H9 (cell line): ENCODE results near the gene MYCBPAP. TPM values are rescaled to one million over a fixed set of nuclear protein-coding genes. Genes with fewer than 3 reads are reported as not detected.

ENCODE experiments used
- DNase-seq: peaks from one replicate; pipeline ENCODE4 v3.0.0-alpha.2; 2017
- H2AFZ ChIP-seq: one replicate; pipeline ENCODE4 v1.6.1; 2013; ENCODE audit warnings: mild to moderate bottlenecking, low read length, control low read depth, moderate library complexity
- H2AK5ac ChIP-seq: 2 replicates; pipeline ENCODE4 v1.6.1; 2013; ENCODE audit warnings: low read length, control low read depth, mixed read lengths; ENCODE audit not compliant: insufficient read length
- H2BK120ac ChIP-seq: one replicate; pipeline ENCODE4 v1.6.1; 2013; ENCODE audit warnings: low read depth, mild to moderate bottlenecking, low read length, control low read depth, inconsistent platforms; ENCODE audit not compliant: poor library complexity, severe bottlenecking
- H2BK12ac ChIP-seq: 2 replicates; pipeline ENCODE4 v1.6.1; 2013; ENCODE audit warnings: low read length, control low read depth, mixed read lengths, low read depth; ENCODE audit not compliant: insufficient read length
- H2BK15ac ChIP-seq: 2 replicates; pipeline ENCODE4 v1.6.1; 2013; ENCODE audit warnings: low read depth, low read length, control low read depth
- H2BK20ac ChIP-seq: one replicate; pipeline ENCODE4 v1.6.1; 2013; ENCODE audit warnings: low read depth, mild to moderate bottlenecking, low read length, control low read depth, inconsistent platforms; ENCODE audit not compliant: poor library complexity, severe bottlenecking
- H2BK5ac ChIP-seq: 2 replicates; pipeline ENCODE4 v1.6.1; 2013; ENCODE audit warnings: low read length, control low read depth, mixed read lengths; ENCODE audit not compliant: insufficient read length
- H3K14ac ChIP-seq: 2 replicates; pipeline ENCODE4 v1.6.1; 2013; ENCODE audit warnings: low read length, control low read depth; ENCODE audit not compliant: insufficient read depth
- H3K18ac ChIP-seq: 2 replicates; pipeline ENCODE4 v1.6.1; 2013; ENCODE audit warnings: low read depth, mild to moderate bottlenecking, mixed read lengths, low read length, control low read depth; ENCODE audit not compliant: insufficient read length
- H3K23ac ChIP-seq: 2 replicates; pipeline ENCODE4 v1.6.1; 2013; ENCODE audit warnings: low read length, control low read depth, mixed read lengths, low read depth; ENCODE audit not compliant: insufficient read length
- H3K23me2 ChIP-seq: 2 replicates; pipeline ENCODE4 v1.6.1; 2013; ENCODE audit warnings: low read depth, mild to moderate bottlenecking, mixed read lengths, low read length, control low read depth; ENCODE audit not compliant: insufficient read length, poor library complexity, severe bottlenecking
- H3K27ac ChIP-seq: 2 replicates; pipeline ENCODE4 v1.5.1; 2013; ENCODE audit warnings: low read length, control low read depth, mixed read lengths, low read depth; ENCODE audit not compliant: insufficient read length
- H3K27me3 ChIP-seq: 2 replicates; pipeline ENCODE4 v1.6.1; 2013; ENCODE audit warnings: low read length, control low read depth, inconsistent platforms; ENCODE audit not compliant: insufficient read depth
- H3K4ac ChIP-seq: 2 replicates; pipeline ENCODE4 v1.6.1; 2013; ENCODE audit warnings: low read depth, mild to moderate bottlenecking, control low read depth, inconsistent platforms, low read length, moderate library complexity
- H3K4me1 ChIP-seq: 2 replicates; pipeline ENCODE4 v1.6.1; 2013; ENCODE audit warnings: low read length, control low read depth, inconsistent platforms; ENCODE audit not compliant: insufficient read depth
- H3K4me2 ChIP-seq: 2 replicates; pipeline ENCODE4 v1.6.1; 2013; ENCODE audit warnings: low read length, control low read depth, mixed read lengths; ENCODE audit not compliant: insufficient read length, insufficient read depth
- H3K56ac ChIP-seq: 2 replicates; pipeline ENCODE4 v1.6.1; 2013; ENCODE audit warnings: low read depth, mild to moderate bottlenecking, mixed read lengths, low read length, control low read depth; ENCODE audit not compliant: insufficient read length
- H3K79me1 ChIP-seq: 2 replicates; pipeline ENCODE4 v1.6.1; 2013; ENCODE audit warnings: low read depth, mild to moderate bottlenecking, moderate library complexity, low read length, control low read depth, inconsistent platforms; ENCODE audit not compliant: insufficient read depth, poor library complexity, severe bottlenecking
- H3K79me2 ChIP-seq: 2 replicates; pipeline ENCODE4 v1.6.1; 2013; ENCODE audit warnings: low read length, control low read depth, inconsistent platforms; ENCODE audit not compliant: insufficient read depth
- H3K9ac ChIP-seq: 2 replicates; pipeline ENCODE4 v1.6.1; 2013; ENCODE audit warnings: low read length, control low read depth, mixed read lengths; ENCODE audit not compliant: insufficient read length; ENCODE audit errors: extremely low read depth
- H3K9me3 ChIP-seq: one replicate; pipeline ENCODE4 v1.6.1; 2013; ENCODE audit warnings: low read depth, low read length, inconsistent platforms; ENCODE audit not compliant: control insufficient read depth
- H3T11ph ChIP-seq: one replicate; pipeline ENCODE4 v1.6.1; 2013; ENCODE audit warnings: mild to moderate bottlenecking, low read length, control low read depth, inconsistent platforms
- H4K20me1 ChIP-seq: one replicate; pipeline ENCODE4 v1.6.1; 2013; ENCODE audit not compliant: control insufficient read depth, insufficient read length, insufficient read depth
- H4K5ac ChIP-seq: 2 replicates; pipeline ENCODE4 v1.6.1; 2013; ENCODE audit warnings: low read depth, mild to moderate bottlenecking, mixed read lengths, low read length, control low read depth; ENCODE audit not compliant: insufficient read length
- H4K8ac ChIP-seq: replicated peaks from 2 replicates; pipeline ENCODE4 v1.6.1; 2013; ENCODE audit warnings: low read length, control low read depth, mixed read lengths, low read depth; ENCODE audit not compliant: insufficient read length
- H4K91ac ChIP-seq: 2 replicates; pipeline ENCODE4 v1.6.1; 2013; ENCODE audit warnings: low read depth, mild to moderate bottlenecking, moderate library complexity, mixed read lengths, low read length, control low read depth; ENCODE audit not compliant: insufficient read length
- H3K27ac Mint-ChIP-seq, 3 experiments: 2 replicates in 2 of 3; 3 replicates in 1 of 3; pipeline ENCODE4 v1.8.0; 2020 to 2021; ENCODE audit warnings: mixed read lengths in 3 of 3, mild to moderate bottlenecking in 1 of 3, moderate library complexity in 1 of 3
- H3K27me3 Mint-ChIP-seq: 2 replicates; pipeline ENCODE4 v1.8.0; 2021; ENCODE audit warnings: low read depth, mild to moderate bottlenecking, moderate library complexity, mixed read lengths
- H3K36me3 Mint-ChIP-seq, 3 experiments: 2 replicates in 2 of 3; 3 replicates in 1 of 3; pipeline ENCODE4 v1.8.0; 2020 to 2021; ENCODE audit warnings: low read depth in 3 of 3, mixed read lengths in 3 of 3; ENCODE audit not compliant: insufficient read depth in 1 of 3
- H3K4me1 Mint-ChIP-seq, 2 experiments: 2 replicates each; pipeline ENCODE4 v1.8.0; 2020; ENCODE audit warnings: mixed read lengths in 2 of 2
- H3K4me3 Mint-ChIP-seq, 2 experiments: 2 replicates in 1 of 2; 3 replicates in 1 of 2; pipeline ENCODE4 v1.8.0; 2020 to 2021; ENCODE audit warnings: mild to moderate bottlenecking in 2 of 2, mixed read lengths in 2 of 2, moderate library complexity in 1 of 2
- H3K9me3 Mint-ChIP-seq, 2 experiments: 2 replicates in 1 of 2; 3 replicates in 1 of 2; pipeline ENCODE4 v1.8.0; 2020; ENCODE audit warnings: mild to moderate bottlenecking in 2 of 2, mixed read lengths in 2 of 2, moderate library complexity in 1 of 2
- CTCF ChIP-seq: fragments of 200-600 bp; sonication (generic); conservative IDR thresholded peaks from 3 replicates; pipeline ENCODE4 v1.8.0; 2021; ENCODE audit warnings: antibody characterized with exemption, mild to moderate bottlenecking
- WGBS: extraction: QIAGEN DNeasy Blood & Tissue Kit; methylation state at CpG from one replicate; pipeline ENCODE4 v1.1.7; 2013; ENCODE audit warnings: missing lambda C conversion rate, low lambda C conversion rate, mixed read lengths; ENCODE audit not compliant: insufficient read length; ENCODE audit errors: extremely low coverage; 5-methylcytosine and 5-hydroxymethylcytosine counted together
- total RNA-seq: library from RNA; stranded (reverse); gene quantifications from 2 replicates; pipeline ENCODE4 v1.2.1, GENCODE V29; 2021

MYCBPAP gene
- total RNA-seq, 1 experiment from 2014 or later, result 1.7 TPM

GRCh38 chr17:50488880-50489279 is 19.4 kb upstream of the MYCBPAP start:
- H3K23ac ChIP-seq, result no peak overlapping the region
- H3K36me3 Mint-ChIP-seq, result peaks cover 0 to 22% (median 15%) of the 10 kb centered on the region in 3 experiments; a peak in 6 of 7 replicates
- H4K5ac ChIP-seq, result no peak overlapping the region
- H2BK20ac ChIP-seq, result no peak overlapping the region
- H3K27ac Mint-ChIP-seq, result no peak overlapping the region; a peak in 1 of 7 replicates
- no peaks in the 10 kb centered on the region for H3K79me1 ChIP-seq
- no peak overlapping the region for H2BK12ac ChIP-seq
- H3K9ac ChIP-seq, result no peak overlapping the region
- no peaks in the 10 kb centered on the region for H3K4me1 ChIP-seq
- H3K18ac ChIP-seq, result no peak overlapping the region
- no peaks in the 10 kb centered on the region for H4K20me1 ChIP-seq
- H2BK5ac ChIP-seq, result no peak overlapping the region
- no peaks in the 10 kb centered on the region for H3K79me2 ChIP-seq
- no peaks in the 10 kb centered on the region for H3K27me3 ChIP-seq
- no peak overlapping the region for H2BK120ac ChIP-seq
- WGBS, result no CpG with 5 or more reads among the region's 2 CpGs
- H3K14ac ChIP-seq, result no peak overlapping the region
- no peaks in the 10 kb centered on the region for H3K9me3 Mint-ChIP-seq
- H3K4me1 Mint-ChIP-seq, result peaks cover 9 to 15% of the 10 kb centered on the region in 2 experiments
- DNase-seq, result no peak
- no peak overlapping the region for H3K4me3 Mint-ChIP-seq
- no peak overlapping the region for H3T11ph ChIP-seq
- no peak overlapping the region for H2BK15ac ChIP-seq
- H3K27me3 Mint-ChIP-seq, result peaks cover 3% of the 10 kb centered on the region; the same call in 1 of the 2 replicates
- H3K23me2 ChIP-seq, result no peaks in the 10 kb centered on the region
- no peak overlapping the region for H3K56ac ChIP-seq
- no peak overlapping the region for H3K4ac ChIP-seq
- no peaks in the 10 kb centered on the region for H3K9me3 ChIP-seq
- H3K27ac ChIP-seq, result no peak overlapping the region
- no peak overlapping the region for H2AK5ac ChIP-seq
- H3K4me2 ChIP-seq, result no peak overlapping the region
- no peak overlapping the region for H4K91ac ChIP-seq
- TF ChIP-seq CTCF, result no peak
- H4K8ac ChIP-seq, result no peak overlapping the region
- H2AFZ ChIP-seq, result no peak overlapping the region
